Medulla oblongata (tissue), 1 donor: ENCODE results near the gene TMEM254.
"Not testable (repeated sequence)": the region's sequence is repeated elsewhere in the genome, so short reads cannot be mapped to it uniquely, and the experiment has no call there.

ENCODE experiments used
- DNase-seq: peaks from one replicate; pipeline ENCODE4 v3.0.0-alpha.2; 2015; ENCODE audit errors: extremely low spot score

TMEM254 gene

DNA sequence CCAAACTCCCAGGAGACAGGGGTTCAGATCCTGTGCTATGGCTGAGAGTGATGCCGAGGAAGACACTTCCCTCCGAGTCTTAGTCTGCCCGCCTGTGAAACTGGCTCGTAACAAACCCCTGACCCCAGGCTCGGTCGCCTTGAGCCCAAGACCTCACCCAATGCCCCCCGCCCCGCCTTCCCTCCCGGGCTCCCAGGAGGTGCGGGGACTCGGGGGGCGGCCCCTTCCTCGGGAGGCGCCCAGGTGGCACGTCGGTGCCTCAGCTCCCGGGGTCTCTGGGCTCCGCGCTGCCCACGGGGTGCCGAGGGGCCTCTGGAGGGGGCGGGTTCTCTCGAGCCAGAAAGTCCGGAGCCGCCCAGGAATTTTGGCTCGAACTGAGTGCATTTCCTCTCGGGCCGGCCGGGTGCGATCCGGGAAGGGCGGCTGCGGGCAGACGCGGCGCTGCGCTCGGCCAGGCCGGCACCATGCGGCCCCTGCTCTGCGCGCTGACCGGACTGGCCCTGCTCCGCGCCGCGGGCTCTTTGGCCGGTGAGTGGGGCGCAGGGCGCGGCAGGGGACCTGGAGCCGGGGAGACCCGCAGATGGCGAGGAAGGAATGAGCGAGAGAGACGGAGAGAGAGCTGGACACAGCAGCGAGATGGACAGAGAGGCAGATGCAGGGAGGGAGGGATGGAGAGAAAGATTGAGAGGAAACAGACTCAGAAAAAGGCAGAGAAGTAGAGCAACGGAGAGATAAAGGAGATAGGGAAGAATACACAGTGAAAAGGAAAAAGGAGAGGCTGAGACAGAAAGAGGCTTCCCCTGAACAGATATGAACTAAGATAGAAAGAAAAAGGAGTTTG is 54.1 kb downstream of the TMEM254 start, which contains the start of gene PLAC9:
Gene PLAC9 (plus strand): TSS at position 432 of the 841 bp plus-strand sequence. CDS start 33 bp downstream, at position 465.
- no peak for DNase-seq

DNA sequence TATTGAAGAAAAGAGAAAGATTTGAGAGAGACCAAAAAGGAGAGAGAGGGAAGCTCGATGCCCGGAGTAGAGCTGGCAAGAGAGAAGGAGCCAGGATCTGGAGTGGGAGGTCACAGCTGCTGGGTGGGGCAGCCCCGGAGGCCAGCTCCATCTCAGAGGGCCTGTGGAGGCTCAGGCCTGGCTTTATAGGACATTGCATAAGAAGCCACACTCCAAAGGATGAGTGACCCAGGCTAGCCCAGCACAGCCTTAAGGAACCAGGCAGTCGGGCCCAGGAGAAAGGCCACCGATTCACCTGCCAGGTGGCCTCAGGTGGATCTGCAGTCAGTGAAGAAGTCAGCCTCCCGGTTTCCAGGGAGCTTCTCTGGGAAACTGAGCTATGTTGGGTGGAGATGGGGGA is 54.7 kb downstream of the TMEM254 start:
- DNase-seq: no peak

DNA sequence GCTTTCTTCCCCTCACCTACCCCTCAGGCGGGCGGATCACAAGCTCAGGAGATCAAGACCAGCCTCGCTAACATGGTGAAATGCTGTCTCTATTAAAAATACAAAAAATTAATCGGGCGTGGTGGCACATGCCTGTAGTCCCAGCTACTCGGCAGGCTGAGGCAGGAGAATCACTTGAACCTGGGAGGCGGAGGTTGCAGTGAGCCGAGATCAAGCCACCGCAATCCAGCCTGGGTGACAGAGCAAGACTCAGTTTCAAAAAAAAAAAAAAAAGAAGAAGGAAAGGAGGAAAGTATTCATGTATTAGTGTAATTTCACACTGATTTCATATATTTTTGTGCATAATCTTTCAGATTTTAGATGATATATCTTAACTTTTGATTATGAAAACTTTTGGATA is 55.2 kb downstream of the TMEM254 start:
- not testable (repeated sequence) for DNase-seq

DNA sequence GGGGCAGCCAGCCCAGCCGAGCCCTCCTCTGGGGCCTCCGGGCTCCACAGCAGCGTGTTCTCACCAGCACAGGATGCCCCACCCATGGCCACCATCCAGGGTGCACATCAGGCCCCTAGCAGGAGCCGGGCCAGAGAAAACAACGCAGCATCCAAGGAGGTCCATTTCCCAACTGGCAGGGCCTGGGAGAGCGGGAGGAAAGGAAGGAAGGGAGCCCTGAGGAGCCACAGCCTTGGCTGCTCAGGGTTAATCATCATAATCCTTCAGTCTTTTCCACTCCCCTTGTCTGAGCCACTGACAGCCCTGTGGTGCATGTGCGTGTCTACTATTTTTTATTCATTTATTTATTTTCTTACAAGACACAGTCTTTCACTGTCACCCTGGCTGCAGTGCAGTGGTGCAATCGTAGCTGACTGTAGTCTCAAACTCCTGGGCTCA is 57.7 kb downstream of the TMEM254 start:
- DNase-seq: no peak

GRCh38 chr10:80137031-80137862 is 58.8 kb downstream of the TMEM254 start:
- no peak for DNase-seq

GRCh38 chr10:80137920-80138319 is 59.5 kb downstream of the TMEM254 start:
- no peak for DNase-seq

DNA sequence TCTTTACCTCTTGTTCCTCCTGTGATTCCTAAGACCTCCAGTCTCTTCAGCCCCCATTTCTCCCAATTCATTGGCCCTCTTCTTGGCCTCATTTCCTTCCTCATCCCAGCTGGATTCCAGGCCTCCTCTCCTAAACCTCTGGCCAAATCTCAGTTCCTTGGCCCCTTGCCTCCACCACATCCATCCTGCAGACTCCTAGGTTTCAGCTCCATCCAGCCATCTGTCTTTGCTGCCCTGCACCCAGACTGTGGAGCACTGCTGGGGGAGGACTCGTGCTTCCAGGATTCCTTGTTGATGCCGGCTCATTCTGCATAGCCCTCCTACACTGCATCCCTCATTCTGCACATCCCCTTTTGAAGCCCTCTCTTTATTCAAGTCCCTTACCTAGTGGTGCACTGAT is 60.8 kb downstream of the TMEM254 start:
- no peak for DNase-seq

GRCh38 chr10:80140251-80140650 is 61.8 kb downstream of the TMEM254 start:
- DNase-seq: no peak

GRCh38 chr10:80141696-80142460 is 63.4 kb downstream of the TMEM254 start:
- DNase-seq: no peak
